ENCODE measurements around the gene AKAP11.

The AKAP11 gene

DNA sequence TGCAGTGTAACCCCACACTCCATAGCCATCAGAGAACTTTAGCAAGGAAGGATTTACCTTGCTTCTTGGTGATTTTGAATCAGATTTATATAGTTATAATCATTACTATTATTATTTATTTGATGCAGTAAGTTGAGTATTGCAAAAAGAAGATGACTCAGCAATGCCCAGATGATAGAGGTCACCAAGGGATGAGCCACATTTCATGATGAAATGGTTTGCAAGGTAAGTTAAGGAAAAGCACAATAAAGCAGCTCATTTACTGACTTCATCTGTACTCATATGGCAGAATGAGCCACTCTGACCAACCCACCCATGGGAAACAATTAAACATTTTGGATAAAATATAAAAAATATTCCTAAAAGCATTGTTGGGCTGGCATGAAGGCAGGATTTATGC, 59.1 kb downstream of the AKAP11 start:
- Histone ChIP-seq H3K27ac (no peak overlapping the region), H3K4me3 (no peak overlapping the region), H3K9me3 (ENCODE audit: low read depth, low read length) (no peaks in the 10 kb centered on the region), H3K9ac (ENCODE audit: insufficient read length) (no peak overlapping the region), H3K36me3 (ENCODE audit: insufficient read depth, low read length) (no peaks in the 10 kb centered on the region)
- DNase-seq (ENCODE audit: low read depth, low spot score), result no peak
- TF ChIP-seq POLR2AphosphoS5 (IDR thresholded peaks at IDR 0.05; ENCODE audit: borderline replicate concordance, low read depth, low read length) (no peak), EZH2 (IDR thresholded peaks at IDR 0.05) (no peak), FOXP2 (optimal IDR thresholded peaks at IDR 0.05; ENCODE audit: control extremely low read depth, extremely low read length, insufficient read depth) (no peak)

- Histone ChIP-seq H3K4me3 (no peak overlapping the region), H3K36me3 (ENCODE audit: insufficient read depth, low read length) (no peaks in the 10 kb centered on the region), H3K9ac (ENCODE audit: insufficient read length) (no peak overlapping the region), H3K9me3 (ENCODE audit: low read depth, low read length) (no peaks in the 10 kb centered on the region), H3K27ac (no peak overlapping the region)
- TF ChIP-seq EZH2 (IDR thresholded peaks at IDR 0.05), result no peak
- TF ChIP-seq FOXP2 (optimal IDR thresholded peaks at IDR 0.05; ENCODE audit: control extremely low read depth, extremely low read length, insufficient read depth), result no peak
- DNase-seq (ENCODE audit: low read depth, low spot score), result no peak
Measured at GRCh38 chr13:42333613-42334328, 61.8 kb downstream of the AKAP11 start.

- no peaks in the 10 kb centered on the region for H3K36me3 ChIP-seq (ENCODE audit: insufficient read depth, low read length)
- no peak for DNase-seq (ENCODE audit: low read depth, low spot score)
- H3K9ac ChIP-seq (ENCODE audit: insufficient read length), result no peak overlapping the region
- no peaks in the 10 kb centered on the region for H3K9me3 ChIP-seq (ENCODE audit: low read depth, low read length)
- H3K27ac ChIP-seq, result no peak overlapping the region
- no peak overlapping the region for H3K4me3 ChIP-seq
- TF ChIP-seq POLR2AphosphoS5 (IDR thresholded peaks at IDR 0.05; ENCODE audit: borderline replicate concordance, low read depth, low read length) (no peak), EZH2 (IDR thresholded peaks at IDR 0.05) (no peak), FOXP2 (optimal IDR thresholded peaks at IDR 0.05; ENCODE audit: control extremely low read depth, extremely low read length, insufficient read depth) (no peak)
Measured at GRCh38 chr13:42334329-42334706, 62.4 kb downstream of the AKAP11 start.

DNA sequence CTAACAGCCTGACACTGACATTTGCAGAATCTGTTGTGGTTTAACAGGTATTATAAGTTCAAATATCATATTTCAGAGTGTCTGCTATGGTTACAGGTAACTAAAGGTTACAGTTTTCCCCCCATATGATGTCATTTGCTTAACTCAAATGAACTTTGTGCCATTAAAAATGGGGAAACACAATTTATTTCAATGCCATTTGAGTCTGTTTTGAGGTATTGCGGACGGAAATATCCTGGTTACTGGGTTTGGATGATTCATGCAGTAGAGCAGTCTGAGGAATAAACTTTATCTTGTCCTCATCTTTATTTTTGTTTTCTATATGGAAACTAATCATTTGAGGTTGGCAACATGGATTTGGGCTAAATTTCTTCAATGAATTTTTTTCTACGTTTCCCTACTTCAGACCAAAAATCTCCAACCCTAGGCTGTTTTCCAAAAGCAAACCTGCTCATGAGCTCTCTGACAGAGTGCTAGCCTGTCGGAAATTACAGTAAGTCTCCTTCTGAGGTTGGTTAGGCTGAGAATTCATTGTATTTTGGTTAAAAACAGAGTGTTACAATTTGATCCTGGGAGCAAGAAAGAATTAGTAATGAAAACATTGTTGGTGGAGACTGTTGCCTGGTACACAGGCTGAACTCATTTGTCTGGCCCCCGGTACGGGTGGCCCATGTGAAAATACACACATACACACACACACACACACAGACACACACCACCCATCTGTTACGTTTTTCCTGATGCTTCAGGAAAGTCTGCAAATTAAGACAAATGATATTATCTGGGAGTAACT, 66.1 kb downstream of the AKAP11 start:
- H3K9me3 ChIP-seq (ENCODE audit: low read depth, low read length), result no peaks in the 10 kb centered on the region
- H3K9ac ChIP-seq (ENCODE audit: insufficient read length), result no peak overlapping the region
- H3K4me3 ChIP-seq, result no peak overlapping the region
- H3K36me3 ChIP-seq (ENCODE audit: insufficient read depth, low read length), result no peaks in the 10 kb centered on the region
- TF ChIP-seq FOXP2 (optimal IDR thresholded peaks at IDR 0.05; ENCODE audit: control extremely low read depth, extremely low read length, insufficient read depth), result no peak
- TF ChIP-seq EZH2 (IDR thresholded peaks at IDR 0.05), result no peak
- no peak for TF ChIP-seq POLR2AphosphoS5 (IDR thresholded peaks at IDR 0.05; ENCODE audit: borderline replicate concordance, low read depth, low read length)
- H3K27ac ChIP-seq, result no peak overlapping the region
- DNase-seq (ENCODE audit: low read depth, low spot score), result no peak

- Histone ChIP-seq H3K4me3 (no peak overlapping the region), H3K36me3 (ENCODE audit: insufficient read depth, low read length) (no peaks in the 10 kb centered on the region), H3K9ac (ENCODE audit: insufficient read length) (no peak overlapping the region), H3K9me3 (ENCODE audit: low read depth, low read length) (no peaks in the 10 kb centered on the region), H3K27ac (no peak overlapping the region)
- TF ChIP-seq POLR2AphosphoS5 (IDR thresholded peaks at IDR 0.05; ENCODE audit: borderline replicate concordance, low read depth, low read length) (no peak), FOXP2 (optimal IDR thresholded peaks at IDR 0.05; ENCODE audit: control extremely low read depth, extremely low read length, insufficient read depth) (no peak), EZH2 (IDR thresholded peaks at IDR 0.05) (no peak)
- DNase-seq (ENCODE audit: low read depth, low spot score), result no peak
Measured at GRCh38 chr13:42345367-42345766, 73.4 kb downstream of the AKAP11 start.

DNA sequence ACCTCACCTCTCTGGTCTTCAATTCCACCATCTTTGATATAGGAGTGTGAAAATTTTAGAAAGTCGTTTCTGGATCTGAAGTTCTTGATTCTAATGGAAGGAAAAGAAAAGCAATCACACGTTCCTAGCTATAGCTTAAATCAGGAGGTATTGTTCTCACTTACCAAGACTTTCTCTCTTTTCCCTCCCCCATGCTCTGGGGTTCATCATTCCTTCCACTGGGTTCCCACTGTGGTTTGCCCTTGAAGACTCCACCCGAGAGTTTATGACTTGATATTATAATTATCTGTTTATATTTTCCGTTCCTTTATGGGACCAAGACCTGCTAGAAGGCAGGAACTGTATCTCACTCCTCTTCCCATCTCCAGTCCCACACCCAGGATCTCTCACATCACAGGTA, 76.6 kb downstream of the AKAP11 start:
- no peak overlapping the region for H3K9ac ChIP-seq (ENCODE audit: insufficient read length)
- H3K9me3 ChIP-seq (ENCODE audit: low read depth, low read length), result no peaks in the 10 kb centered on the region
- H3K36me3 ChIP-seq (ENCODE audit: insufficient read depth, low read length), result no peaks in the 10 kb centered on the region
- H3K27ac ChIP-seq, result no peak overlapping the region
- TF ChIP-seq POLR2AphosphoS5 (IDR thresholded peaks at IDR 0.05; ENCODE audit: borderline replicate concordance, low read depth, low read length) (no peak), FOXP2 (optimal IDR thresholded peaks at IDR 0.05; ENCODE audit: control extremely low read depth, extremely low read length, insufficient read depth) (no peak), EZH2 (IDR thresholded peaks at IDR 0.05) (no peak)
- no peak overlapping the region for H3K4me3 ChIP-seq
- no peak for DNase-seq (ENCODE audit: low read depth, low spot score)

DNA sequence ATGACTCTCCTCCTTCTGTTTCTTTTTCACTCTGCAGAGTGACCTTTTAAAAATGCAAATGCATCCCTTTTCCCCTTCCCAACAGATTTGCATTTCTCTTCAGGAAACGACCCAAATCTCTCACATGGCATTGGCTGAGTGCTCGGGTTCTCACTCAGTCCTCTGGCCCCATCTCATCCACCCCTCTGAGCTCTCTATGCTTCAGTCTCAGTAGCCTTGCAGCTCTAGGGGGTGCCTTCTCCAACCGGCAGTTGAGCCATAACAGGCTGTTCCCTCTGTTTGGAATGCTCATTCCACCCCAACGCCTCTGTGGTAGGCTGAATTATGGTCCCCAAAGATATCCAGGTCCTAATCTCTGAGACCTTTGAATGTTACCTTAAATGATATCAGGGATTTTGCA, 78.2 kb downstream of the AKAP11 start:
- Histone ChIP-seq H3K4me3 (no peak overlapping the region), H3K9ac (ENCODE audit: insufficient read length) (no peak overlapping the region), H3K9me3 (ENCODE audit: low read depth, low read length) (no peaks in the 10 kb centered on the region), H3K27ac (no peak overlapping the region), H3K36me3 (ENCODE audit: insufficient read depth, low read length) (no peaks in the 10 kb centered on the region)
- TF ChIP-seq EZH2 (IDR thresholded peaks at IDR 0.05) (no peak), POLR2AphosphoS5 (IDR thresholded peaks at IDR 0.05; ENCODE audit: borderline replicate concordance, low read depth, low read length) (no peak)
- no peak for DNase-seq (ENCODE audit: low read depth, low spot score)

DNA sequence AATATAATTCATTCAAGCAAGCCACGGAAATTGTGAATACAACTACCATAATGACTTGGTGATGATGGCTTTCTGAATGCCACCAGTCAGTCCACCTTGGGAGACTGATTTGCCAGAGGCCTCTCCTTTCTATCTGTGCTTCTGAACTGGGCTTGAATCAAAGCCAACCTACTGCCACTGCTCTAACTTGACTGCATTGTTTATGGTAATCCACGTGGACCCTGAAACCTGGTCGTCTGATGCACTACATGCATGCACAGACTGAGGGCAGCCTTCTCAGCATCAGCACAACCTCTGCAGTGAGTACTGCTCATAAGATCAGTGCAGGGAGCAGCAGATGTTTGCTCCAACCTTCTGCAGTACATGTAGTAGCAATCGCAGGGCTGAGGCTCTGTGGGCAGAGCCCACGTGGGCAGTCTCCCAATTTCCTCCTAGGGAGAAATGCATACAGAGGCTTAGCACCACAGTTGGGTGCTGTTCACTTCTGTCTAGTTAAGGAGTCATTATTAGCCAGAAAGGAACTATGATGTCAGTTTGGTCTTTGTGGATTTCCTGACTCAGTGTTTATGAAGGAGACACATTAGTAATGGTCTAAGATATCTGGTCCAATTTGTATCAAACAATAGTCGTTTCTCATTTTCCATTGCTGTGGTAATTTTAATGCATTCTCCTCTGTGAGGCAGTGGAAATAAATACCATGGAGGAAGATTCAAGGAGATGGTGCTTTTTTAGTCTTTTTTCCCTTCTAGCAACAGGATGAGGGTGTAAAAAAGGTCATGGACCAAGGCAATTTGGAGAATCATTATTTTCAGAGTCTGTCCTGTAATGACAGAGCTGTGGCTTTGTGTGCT, 82.5 kb downstream of the AKAP11 start:
- TF ChIP-seq POLR2AphosphoS5 (IDR thresholded peaks at IDR 0.05; ENCODE audit: borderline replicate concordance, low read depth, low read length), result no peak
- TF ChIP-seq EZH2 (IDR thresholded peaks at IDR 0.05), result no peak
- TF ChIP-seq FOXP2 (optimal IDR thresholded peaks at IDR 0.05; ENCODE audit: control extremely low read depth, extremely low read length, insufficient read depth), result no peak
- H3K36me3 ChIP-seq (ENCODE audit: insufficient read depth, low read length), result no peaks in the 10 kb centered on the region
- no peak overlapping the region for H3K9ac ChIP-seq (ENCODE audit: insufficient read length)
- peak; percentile 50 for DNase-seq (ENCODE audit: low read depth, low spot score)
- H3K9me3 ChIP-seq (ENCODE audit: low read depth, low read length), result no peaks in the 10 kb centered on the region
- H3K27ac ChIP-seq, result no peak overlapping the region
- no peak overlapping the region for H3K4me3 ChIP-seq

Measured in SK-N-MC (cell line).